ENCODE measurements around the gene SORCS2. TPM values are rescaled to one million over a fixed set of nuclear protein-coding genes. Genes with fewer than 3 reads are reported as not detected.

SORCS2 gene
- total RNA-seq, 1 experiment from 2014 or later, result 0.15 TPM

DNA sequence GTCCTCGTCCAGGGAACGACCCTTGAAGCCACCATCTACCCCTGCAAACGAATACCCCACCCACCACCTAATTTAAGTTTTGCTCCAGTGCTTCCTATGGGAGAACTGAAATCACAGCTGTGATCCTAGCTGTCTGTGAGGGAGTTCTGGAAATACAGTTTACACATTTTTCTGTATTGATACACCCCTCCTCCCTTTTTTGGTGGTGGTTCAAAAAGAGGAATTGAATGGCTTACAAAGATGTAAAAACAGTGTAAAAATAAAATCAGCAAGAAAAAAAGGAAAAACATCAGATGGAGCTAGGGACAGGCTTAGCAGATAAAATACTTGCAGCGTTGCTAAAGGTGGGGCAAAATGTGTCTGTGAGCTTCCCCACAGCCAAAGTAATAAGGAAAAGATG, 86.6 kb downstream of the SORCS2 start:
- BruUV-seq (replicated peaks), result no TSS peak
- no peaks in the 10 kb centered on the region for H3K27me3 ChIP-seq (ENCODE audit: control insufficient read depth, insufficient read depth, low read length)
- H3K4me1 ChIP-seq (ENCODE audit: control insufficient read depth, insufficient read depth, low read length), result no peaks in the 10 kb centered on the region
- ATAC-seq, result no peak
- no peak overlapping the region for H3K4me3 ChIP-seq (ENCODE audit: low read depth in 2 of 2, low read length in 2 of 2)
- H3K9me3 ChIP-seq (ENCODE audit: control insufficient read depth, insufficient read depth, low read depth, low read length), result no peaks in the 10 kb centered on the region
- no peaks in the 10 kb centered on the region for H3K36me3 ChIP-seq (ENCODE audit: control insufficient read depth, insufficient read depth, low read length)
- intact Hi-C loops (cut with micrococcal nuclease; ENCODE audit: unreplicated experiment) (no loop called here), in situ Hi-C loops (cut with HindIII; ENCODE audit: low pct_unique_long_range_greater_than_20kb, low sequenced_read_pairs) (no loop called here)
- no peak overlapping the region for H3K27ac ChIP-seq (ENCODE audit: low read length)
- POLR2A ChIA-PET, result no interaction called here
- DNase-seq (ENCODE audit: low read depth, low spot score), result no peak
- CTCF ChIA-PET, result no interaction called here
- no peak for TF ChIP-seq SIN3A (IDR thresholded peaks at IDR 0.05; ENCODE audit: borderline replicate concordance, insufficient read depth, low read depth, low read length)
- no peak for TF ChIP-seq POLR2AphosphoS5 (IDR thresholded peaks at IDR 0.05; ENCODE audit: low read depth, low read length)
- no peak for TF ChIP-seq TCF7L2 (IDR thresholded peaks at IDR 0.05; ENCODE audit: low read depth, low read length)
- TF ChIP-seq REST (IDR thresholded peaks at IDR 0.05; ENCODE audit: insufficient read depth in 1 of 2, low read depth in 2 of 2, low read length in 1 of 2), result no peak
- TF ChIP-seq, protein P1, sequence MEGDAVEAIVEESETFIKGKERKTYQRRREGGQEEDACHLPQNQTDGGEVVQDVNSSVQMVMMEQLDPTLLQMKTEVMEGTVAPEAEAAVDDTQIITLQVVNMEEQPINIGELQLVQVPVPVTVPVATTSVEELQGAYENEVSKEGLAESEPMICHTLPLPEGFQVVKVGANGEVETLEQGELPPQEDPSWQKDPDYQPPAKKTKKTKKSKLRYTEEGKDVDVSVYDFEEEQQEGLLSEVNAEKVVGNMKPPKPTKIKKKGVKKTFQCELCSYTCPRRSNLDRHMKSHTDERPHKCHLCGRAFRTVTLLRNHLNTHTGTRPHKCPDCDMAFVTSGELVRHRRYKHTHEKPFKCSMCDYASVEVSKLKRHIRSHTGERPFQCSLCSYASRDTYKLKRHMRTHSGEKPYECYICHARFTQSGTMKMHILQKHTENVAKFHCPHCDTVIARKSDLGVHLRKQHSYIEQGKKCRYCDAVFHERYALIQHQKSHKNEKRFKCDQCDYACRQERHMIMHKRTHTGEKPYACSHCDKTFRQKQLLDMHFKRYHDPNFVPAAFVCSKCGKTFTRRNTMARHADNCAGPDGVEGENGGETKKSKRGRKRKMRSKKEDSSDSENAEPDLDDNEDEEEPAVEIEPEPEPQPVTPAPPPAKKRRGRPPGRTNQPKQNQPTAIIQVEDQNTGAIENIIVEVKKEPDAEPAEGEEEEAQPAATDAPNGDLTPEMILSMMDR (IDR thresholded peaks at IDR 0.05), result no peak

DNA sequence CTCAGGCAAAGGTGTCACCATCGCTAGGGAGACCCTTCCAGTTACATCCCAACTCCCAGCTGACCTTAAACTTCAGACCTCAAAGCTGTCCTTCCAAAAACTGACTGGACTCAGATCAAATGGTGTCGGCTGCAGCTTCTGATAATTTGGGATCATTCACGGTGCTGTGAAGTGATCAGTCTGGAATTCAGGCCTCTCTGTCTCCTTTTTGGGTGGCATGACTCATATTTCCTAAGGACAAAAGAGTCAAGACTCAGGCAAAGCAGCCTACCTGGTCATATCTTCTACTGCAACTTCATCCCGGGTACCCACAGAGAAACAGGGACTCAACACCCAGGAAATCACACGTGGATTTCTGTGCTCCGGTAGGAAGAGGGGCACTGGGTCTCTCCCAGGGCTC, 87.6 kb downstream of the SORCS2 start:
- in situ Hi-C loops (cut with HindIII; ENCODE audit: low pct_unique_long_range_greater_than_20kb, low sequenced_read_pairs) (no loop called here), intact Hi-C loops (cut with micrococcal nuclease; ENCODE audit: unreplicated experiment) (no loop called here)
- POLR2A ChIA-PET, result no interaction called here
- no peaks in the 10 kb centered on the region for H3K4me1 ChIP-seq (ENCODE audit: control insufficient read depth, insufficient read depth, low read length)
- TF ChIP-seq REST (IDR thresholded peaks at IDR 0.05; ENCODE audit: insufficient read depth in 1 of 2, low read depth in 2 of 2, low read length in 1 of 2) (no peak), POLR2AphosphoS5 (IDR thresholded peaks at IDR 0.05; ENCODE audit: low read depth, low read length) (no peak), TCF7L2 (IDR thresholded peaks at IDR 0.05; ENCODE audit: low read depth, low read length) (no peak), SIN3A (IDR thresholded peaks at IDR 0.05; ENCODE audit: borderline replicate concordance, insufficient read depth, low read depth, low read length) (no peak)
- TF ChIP-seq, protein P1 (IDR thresholded peaks at IDR 0.05), result no peak
- no peak for DNase-seq (ENCODE audit: low read depth, low spot score)
- no peak overlapping the region for H3K27ac ChIP-seq (ENCODE audit: low read length)
- no TSS peak for BruUV-seq (replicated peaks)
- no peak for ATAC-seq
- H3K27me3 ChIP-seq (ENCODE audit: control insufficient read depth, insufficient read depth, low read length), result no peaks in the 10 kb centered on the region
- no peaks in the 10 kb centered on the region for H3K36me3 ChIP-seq (ENCODE audit: control insufficient read depth, insufficient read depth, low read length)
- H3K9me3 ChIP-seq (ENCODE audit: control insufficient read depth, insufficient read depth, low read depth, low read length), result no peaks in the 10 kb centered on the region
- H3K4me3 ChIP-seq (ENCODE audit: low read depth in 2 of 2, low read length in 2 of 2), result no peak overlapping the region
- CTCF ChIA-PET, result no interaction called here

Data from Panc1 (cell line).